Measurements from ENCODE around the gene ZNF215. TPM values are rescaled to one million over a fixed set of nuclear protein-coding genes. Genes with fewer than 3 reads are reported as not detected.
"Not testable (repeated sequence)": the region's sequence is repeated elsewhere in the genome, so short reads cannot be mapped to it uniquely, and the experiment has no call there.

Gene ZNF215
- polyA plus RNA-seq, 1 donor from 2014 or later, result 2.5 TPM

DNA sequence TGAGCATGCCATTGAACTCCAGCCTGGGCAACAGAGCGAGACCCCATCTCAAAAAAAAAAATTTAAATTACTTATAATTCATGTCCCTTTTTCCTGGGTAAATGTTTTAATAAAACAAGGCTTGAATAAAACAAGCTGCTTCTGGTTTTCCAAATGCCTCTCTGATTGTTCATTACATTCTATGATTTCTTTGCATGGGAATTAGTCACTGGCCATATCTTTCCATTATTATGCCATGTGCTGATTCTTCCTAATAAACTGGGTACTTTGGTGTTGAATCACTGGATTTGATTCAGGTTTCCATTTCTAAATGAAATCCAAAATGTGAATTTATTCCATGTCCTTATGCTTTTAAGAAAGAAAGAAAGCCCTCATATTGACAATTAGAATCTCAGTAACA, 42.6 kb downstream of the ZNF215 start:
- H3K9me2 ChIP-seq (ENCODE audit: insufficient read depth, low read length), result no peaks in the 10 kb centered on the region
- no peaks in the 10 kb centered on the region for H3K36me3 ChIP-seq (ENCODE audit: insufficient read depth, low read length)
- no peaks in the 10 kb centered on the region for H3F3A ChIP-seq (ENCODE audit: insufficient read depth, low read length, poor library complexity, severe bottlenecking)
- no peak overlapping the region for H2AFZ ChIP-seq (ENCODE audit: low read depth, low read length)
- no peak overlapping the region for H3K27ac ChIP-seq (ENCODE audit: low read length)
- no peaks in the 10 kb centered on the region for H4K20me1 ChIP-seq (ENCODE audit: insufficient read depth)
- no peak overlapping the region for H3K4me3 ChIP-seq (ENCODE audit: low read length)
- H3K9ac ChIP-seq (ENCODE audit: low read length), result no peak overlapping the region
- H3K9me3 ChIP-seq (ENCODE audit: low read length), result no peaks in the 10 kb centered on the region
- no peaks in the 10 kb centered on the region for H3K27me3 ChIP-seq (ENCODE audit: insufficient read depth, low read depth, low read length)
- TF ChIP-seq, protein P1, sequence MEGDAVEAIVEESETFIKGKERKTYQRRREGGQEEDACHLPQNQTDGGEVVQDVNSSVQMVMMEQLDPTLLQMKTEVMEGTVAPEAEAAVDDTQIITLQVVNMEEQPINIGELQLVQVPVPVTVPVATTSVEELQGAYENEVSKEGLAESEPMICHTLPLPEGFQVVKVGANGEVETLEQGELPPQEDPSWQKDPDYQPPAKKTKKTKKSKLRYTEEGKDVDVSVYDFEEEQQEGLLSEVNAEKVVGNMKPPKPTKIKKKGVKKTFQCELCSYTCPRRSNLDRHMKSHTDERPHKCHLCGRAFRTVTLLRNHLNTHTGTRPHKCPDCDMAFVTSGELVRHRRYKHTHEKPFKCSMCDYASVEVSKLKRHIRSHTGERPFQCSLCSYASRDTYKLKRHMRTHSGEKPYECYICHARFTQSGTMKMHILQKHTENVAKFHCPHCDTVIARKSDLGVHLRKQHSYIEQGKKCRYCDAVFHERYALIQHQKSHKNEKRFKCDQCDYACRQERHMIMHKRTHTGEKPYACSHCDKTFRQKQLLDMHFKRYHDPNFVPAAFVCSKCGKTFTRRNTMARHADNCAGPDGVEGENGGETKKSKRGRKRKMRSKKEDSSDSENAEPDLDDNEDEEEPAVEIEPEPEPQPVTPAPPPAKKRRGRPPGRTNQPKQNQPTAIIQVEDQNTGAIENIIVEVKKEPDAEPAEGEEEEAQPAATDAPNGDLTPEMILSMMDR (IDR thresholded peaks at IDR 0.05; ENCODE audit: poor library complexity, severe bottlenecking), result no peak
- TF ChIP-seq POLR2AphosphoS5 (IDR thresholded peaks at IDR 0.05) (no peak), RAD21 (conservative IDR thresholded peaks at IDR 0.05) (no peak), EZH2 (IDR thresholded peaks at IDR 0.05; ENCODE audit: borderline replicate concordance, insufficient read depth, low read length, poor library complexity, severe bottlenecking) (no peak), TAF1 (IDR thresholded peaks at IDR 0.05; ENCODE audit: low read depth) (no peak), EP300 (conservative IDR thresholded peaks at IDR 0.05; ENCODE audit: poor library complexity, severe bottlenecking) (no peak), MXI1 (conservative IDR thresholded peaks at IDR 0.05; ENCODE audit: poor library complexity, severe bottlenecking) (no peak), SMC3 (conservative IDR thresholded peaks at IDR 0.05; ENCODE audit: poor library complexity) (no peak)
- TF ChIP-seq, protein P2, sequence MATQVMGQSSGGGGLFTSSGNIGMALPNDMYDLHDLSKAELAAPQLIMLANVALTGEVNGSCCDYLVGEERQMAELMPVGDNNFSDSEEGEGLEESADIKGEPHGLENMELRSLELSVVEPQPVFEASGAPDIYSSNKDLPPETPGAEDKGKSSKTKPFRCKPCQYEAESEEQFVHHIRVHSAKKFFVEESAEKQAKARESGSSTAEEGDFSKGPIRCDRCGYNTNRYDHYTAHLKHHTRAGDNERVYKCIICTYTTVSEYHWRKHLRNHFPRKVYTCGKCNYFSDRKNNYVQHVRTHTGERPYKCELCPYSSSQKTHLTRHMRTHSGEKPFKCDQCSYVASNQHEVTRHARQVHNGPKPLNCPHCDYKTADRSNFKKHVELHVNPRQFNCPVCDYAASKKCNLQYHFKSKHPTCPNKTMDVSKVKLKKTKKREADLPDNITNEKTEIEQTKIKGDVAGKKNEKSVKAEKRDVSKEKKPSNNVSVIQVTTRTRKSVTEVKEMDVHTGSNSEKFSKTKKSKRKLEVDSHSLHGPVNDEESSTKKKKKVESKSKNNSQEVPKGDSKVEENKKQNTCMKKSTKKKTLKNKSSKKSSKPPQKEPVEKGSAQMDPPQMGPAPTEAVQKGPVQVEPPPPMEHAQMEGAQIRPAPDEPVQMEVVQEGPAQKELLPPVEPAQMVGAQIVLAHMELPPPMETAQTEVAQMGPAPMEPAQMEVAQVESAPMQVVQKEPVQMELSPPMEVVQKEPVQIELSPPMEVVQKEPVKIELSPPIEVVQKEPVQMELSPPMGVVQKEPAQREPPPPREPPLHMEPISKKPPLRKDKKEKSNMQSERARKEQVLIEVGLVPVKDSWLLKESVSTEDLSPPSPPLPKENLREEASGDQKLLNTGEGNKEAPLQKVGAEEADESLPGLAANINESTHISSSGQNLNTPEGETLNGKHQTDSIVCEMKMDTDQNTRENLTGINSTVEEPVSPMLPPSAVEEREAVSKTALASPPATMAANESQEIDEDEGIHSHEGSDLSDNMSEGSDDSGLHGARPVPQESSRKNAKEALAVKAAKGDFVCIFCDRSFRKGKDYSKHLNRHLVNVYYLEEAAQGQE (IDR thresholded peaks at IDR 0.05; ENCODE audit: borderline replicate concordance), result no peak
- no peak overlapping the region for H3K4me2 ChIP-seq (ENCODE audit: low read length)
- no peaks in the 10 kb centered on the region for H3K79me2 ChIP-seq (replicated peaks; ENCODE audit: insufficient read depth, low read length)

DNA sequence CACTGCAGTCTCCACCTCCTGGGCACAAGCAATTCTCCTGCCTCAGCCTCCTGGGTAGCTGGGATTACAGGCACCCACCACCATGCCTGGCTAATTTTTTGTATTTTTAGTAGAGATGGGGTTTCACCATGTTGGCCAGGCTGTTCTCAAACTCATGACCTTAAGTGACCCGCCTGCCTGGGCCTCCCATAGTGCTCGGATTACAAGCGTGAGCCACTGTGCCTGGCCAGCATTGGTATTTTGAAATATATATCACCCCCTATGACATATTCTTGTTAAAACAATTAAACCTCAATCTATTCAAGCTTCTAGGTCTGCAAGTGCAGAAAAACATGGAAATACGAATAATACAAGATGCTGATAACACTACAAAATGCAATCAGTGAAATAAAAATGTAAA, 43.6 kb downstream of the ZNF215 start:
- H3K9ac ChIP-seq (ENCODE audit: low read length); H3K9me3 ChIP-seq (ENCODE audit: low read length); H2AFZ ChIP-seq (ENCODE audit: low read depth, low read length); H3K36me3 ChIP-seq (ENCODE audit: insufficient read depth, low read length); H3K27me3 ChIP-seq (ENCODE audit: insufficient read depth, low read depth, low read length); H3K79me2 ChIP-seq (replicated peaks; ENCODE audit: insufficient read depth, low read length); H3K9me2 ChIP-seq (ENCODE audit: insufficient read depth, low read length); H3F3A ChIP-seq (ENCODE audit: insufficient read depth, low read length, poor library complexity, severe bottlenecking); H4K20me1 ChIP-seq (ENCODE audit: insufficient read depth); H3K27ac ChIP-seq (ENCODE audit: low read length); H3K4me2 ChIP-seq (ENCODE audit: low read length); H3K4me3 ChIP-seq (ENCODE audit: low read length): not testable (repeated sequence)

GRCh38 chr11:6979365-6979764, 53.1 kb downstream of the ZNF215 start:
- Histone ChIP-seq H3K4me3 (ENCODE audit: low read length) (no peak overlapping the region), H3K79me2 (replicated peaks; ENCODE audit: insufficient read depth, low read length) (no peaks in the 10 kb centered on the region), H3F3A (ENCODE audit: insufficient read depth, low read length, poor library complexity, severe bottlenecking) (no peaks in the 10 kb centered on the region), H2AFZ (ENCODE audit: low read depth, low read length) (no peak overlapping the region), H3K27me3 (ENCODE audit: insufficient read depth, low read depth, low read length) (no peaks in the 10 kb centered on the region), H3K36me3 (ENCODE audit: insufficient read depth, low read length) (no peaks in the 10 kb centered on the region), H3K9ac (ENCODE audit: low read length) (no peak overlapping the region), H3K27ac (ENCODE audit: low read length) (no peak overlapping the region), H3K9me2 (ENCODE audit: insufficient read depth, low read length) (no peaks in the 10 kb centered on the region), H4K20me1 (ENCODE audit: insufficient read depth) (no peaks in the 10 kb centered on the region), H3K9me3 (ENCODE audit: low read length) (no peaks in the 10 kb centered on the region), H3K4me2 (ENCODE audit: low read length) (no peak overlapping the region)
- no peak for TF ChIP-seq RAD21 (conservative IDR thresholded peaks at IDR 0.05)
- TF ChIP-seq, protein P1 (IDR thresholded peaks at IDR 0.05; ENCODE audit: poor library complexity, severe bottlenecking), result no peak
- no peak for TF ChIP-seq POLR2AphosphoS5 (IDR thresholded peaks at IDR 0.05)
- TF ChIP-seq EZH2 (IDR thresholded peaks at IDR 0.05; ENCODE audit: borderline replicate concordance, insufficient read depth, low read length, poor library complexity, severe bottlenecking), result no peak
- no peak for TF ChIP-seq SMC3 (conservative IDR thresholded peaks at IDR 0.05; ENCODE audit: poor library complexity)
- TF ChIP-seq, protein P2 (IDR thresholded peaks at IDR 0.05; ENCODE audit: borderline replicate concordance), result no peak
- TF ChIP-seq TAF1 (IDR thresholded peaks at IDR 0.05; ENCODE audit: low read depth), result no peak
- TF ChIP-seq EP300 (conservative IDR thresholded peaks at IDR 0.05; ENCODE audit: poor library complexity, severe bottlenecking), result no peak
- TF ChIP-seq MXI1 (conservative IDR thresholded peaks at IDR 0.05; ENCODE audit: poor library complexity, severe bottlenecking), result no peak
